Left forelimb (tissue), 1 donor: ENCODE results near the gene CAV1.

Source experiments
- DNase-seq: peaks from one replicate; pipeline ENCODE4 v3.0.0-alpha.2; 2018; ENCODE audit warnings: low spot score

Gene CAV1

GRCh38 chr7:116503835-116504234 lies 21.0 kb upstream of the CAV1 start:
- no peak for DNase-seq

- no peak for DNase-seq
These were observed 19.6 kb upstream of the CAV1 start for GRCh38 chr7:116505278-116505677.

GRCh38 chr7:116505823-116506222 lies 19.0 kb upstream of the CAV1 start:
- no peak for DNase-seq

- DNase-seq: no peak
These were observed 14.8 kb upstream of the CAV1 start for GRCh38 chr7:116509982-116510579.

- DNase-seq: no peak
These were observed 14.0 kb upstream of the CAV1 start for GRCh38 chr7:116510795-116511194.

GRCh38 chr7:116511552-116512519 lies 13.0 kb upstream of the CAV1 start:
- DNase-seq: no peak

GRCh38 chr7:116512520-116513188 lies 12.2 kb upstream of the CAV1 start:
- no peak for DNase-seq

GRCh38 chr7:116515584-116515983 lies 9.3 kb upstream of the CAV1 start:
- DNase-seq: no peak

- DNase-seq: no peak
These were observed 8.5 kb upstream of the CAV1 start for GRCh38 chr7:116516324-116516723.

GRCh38 chr7:116517626-116518025 lies 7.2 kb upstream of the CAV1 start:
- DNase-seq: no peak

- DNase-seq: no peak
These were observed 5.9 kb upstream of the CAV1 start for GRCh38 chr7:116518961-116519360.

GRCh38 chr7:116521046-116521664 lies 3.7 kb upstream of the CAV1 start:
- no peak for DNase-seq

GRCh38 chr7:116522247-116522646 lies 2.6 kb upstream of the CAV1 start:
- DNase-seq: no peak

GRCh38 chr7:116524221-116524608 lies 621 bp upstream of the CAV1 start:
- no peak for DNase-seq

- no peak for DNase-seq
These were observed 569 bp downstream of the CAV1 start for GRCh38 chr7:116525298-116525912.

- DNase-seq: peak; percentile 86
These were observed 1.4 kb downstream of the CAV1 start for GRCh38 chr7:116525913-116526861.

- no peak for DNase-seq
These were observed 2.1 kb downstream of the CAV1 start for GRCh38 chr7:116526897-116527296.

- DNase-seq: no peak
These were observed 2.7 kb downstream of the CAV1 start for GRCh38 chr7:116527521-116527920.

- no peak for DNase-seq
These were observed 3.4 kb downstream of the CAV1 start for GRCh38 chr7:116528008-116528789.

- DNase-seq: no peak
These were observed 4.4 kb downstream of the CAV1 start for GRCh38 chr7:116529250-116529649.
